SK-MEL-5 (cell line): ENCODE results near the gene LBP. TPM values are rescaled to one million over a fixed set of nuclear protein-coding genes. Genes with fewer than 3 reads are reported as not detected.

ENCODE experiments used
- DNase-seq: peaks from one replicate; pipeline ENCODE4 v3.0.0-alpha.2; 2016; ENCODE audit warnings: low read depth, low spot score
- in situ Hi-C: cut with HindIII; loops from 2 replicates; pipeline ENCODE4 v1.10.0; 2016; ENCODE audit warnings: low sequenced_read_pairs, high pct_unique_total_duplicates, low pct_unique_long_range_greater_than_20kb
- small RNA-seq, 2 experiments: library from RNA; depleted of rRNA; stranded (forward); fragments of <200 nt; gene quantifications; one replicate each; pipeline ENCODE3, GENCODE V24; 2014
- total RNA-seq: library from RNA; depleted of rRNA; stranded (reverse); fragments of >200 nt; shearing (Covaris generic); gene quantifications from 2 replicates; pipeline ENCODE4 v1.2.3, GENCODE V29; 2014; rRNA removed

Gene LBP
- total RNA-seq, 1 experiment from 2014 or later = not detected

- in situ Hi-C loops = no loop called here
- no peak for DNase-seq
Observed at GRCh38 chr20:38412877-38413577, 66.7 kb downstream of the LBP start.

GRCh38 chr20:38414769-38415450, 68.6 kb downstream of the LBP start:
- in situ Hi-C loops = no loop called here
- DNase-seq = no peak

- in situ Hi-C loops = no loop called here
- DNase-seq = peak; percentile 28
Observed at GRCh38 chr20:38418509-38419204, 72.4 kb downstream of the LBP start.

- in situ Hi-C loops = no loop called here
- no peak for DNase-seq
Observed at GRCh38 chr20:38420388-38421085, 74.3 kb downstream of the LBP start.

- DNase-seq = no peak
- in situ Hi-C loops = no loop called here
Observed at GRCh38 chr20:38421915-38422314, 75.6 kb downstream of the LBP start.

- in situ Hi-C loops = no loop called here
- no peak for DNase-seq
Observed at GRCh38 chr20:38423541-38423940, 77.3 kb downstream of the LBP start.

GRCh38 chr20:38424401-38424800, 78.1 kb downstream of the LBP start:
- in situ Hi-C loops = no loop called here
- no peak for DNase-seq

GRCh38 chr20:38426006-38426897, 80.0 kb downstream of the LBP start:
- DNase-seq = peak; percentile 49
- in situ Hi-C loops = no loop called here

Small RNA genes lying within 50 kb of the gene (small RNA-seq; reads per million reads assigned to genes)
- gene RF00056 = 0 reads per million in 2 experiments
- gene SNORA71B = 19.7 to 29.3 reads per million in 2 experiments

Other genes with a start within 250 kb of the LBP start
- 5.6 and 7.0 TPM in 2 replicates for gene TGM2, start 181.2 kb upstream of the LBP start, total RNA-seq
- gene KIAA1755, start 85.7 kb upstream of the LBP start, total RNA-seq = not detected in 2 replicates
- not detected in 2 replicates for gene BPI, start 42.3 kb upstream of the LBP start, total RNA-seq
- gene SNHG17, start 88.8 kb downstream of the LBP start, total RNA-seq = 14.6 and 17.3 TPM in 2 replicates
- gene RALGAPB, start 126.4 kb downstream of the LBP start, total RNA-seq = 20.1 and 21.2 TPM in 2 replicates
- not detected in 2 replicates for gene ADIG, start 234.7 kb downstream of the LBP start, total RNA-seq